IPS-18a (cell line): ENCODE data around the gene TXN2.

Source experiments
- H3K27ac ChIP-seq: one replicate; pipeline ENCODE4 v1.5.1; 2013; ENCODE audit warnings: low read length
- H3K27me3 ChIP-seq: one replicate; pipeline ENCODE4 v1.6.1; 2013; ENCODE audit warnings: mild to moderate bottlenecking, low read length; ENCODE audit not compliant: control insufficient read depth, insufficient read depth
- H3K36me3 ChIP-seq: one replicate; pipeline ENCODE4 v1.6.1; 2013; ENCODE audit warnings: low read depth, low read length; ENCODE audit not compliant: control insufficient read depth
- H3K4me1 ChIP-seq: one replicate; pipeline ENCODE4 v1.6.1; 2013; ENCODE audit warnings: low read depth, low read length; ENCODE audit not compliant: control insufficient read depth
- H3K4me3 ChIP-seq: one replicate; pipeline ENCODE4 v1.5.1; 2013; ENCODE audit warnings: low read length
- H3K9ac ChIP-seq: one replicate; pipeline ENCODE4 v1.6.1; 2013; ENCODE audit warnings: mild to moderate bottlenecking, low read length, moderate library complexity
- H3K9me3 ChIP-seq: one replicate; pipeline ENCODE4 v1.6.1; 2013; ENCODE audit warnings: low read depth, low read length; ENCODE audit not compliant: control insufficient read depth

TXN2 gene

GRCh38 chr22:36478966-36479365 is 2.5 kb downstream of the TXN2 start:
- no peak overlapping the region for H3K4me3 ChIP-seq
- peaks cover 7% of the 10 kb centered on the region for H3K27me3 ChIP-seq
- H3K9ac ChIP-seq: no peak overlapping the region
- no peak overlapping the region for H3K27ac ChIP-seq
- peaks cover 8% of the 10 kb centered on the region for H3K4me1 ChIP-seq
- no peaks in the 10 kb centered on the region for H3K9me3 ChIP-seq
- H3K36me3 ChIP-seq: peaks cover 15% of the 10 kb centered on the region

GRCh38 chr22:36475341-36475740 is 6.1 kb downstream of the TXN2 start:
- H3K27me3 ChIP-seq: no peaks in the 10 kb centered on the region
- peaks cover 21% of the 10 kb centered on the region for H3K36me3 ChIP-seq
- H3K9me3 ChIP-seq: no peaks in the 10 kb centered on the region
- H3K4me3 ChIP-seq: no peak overlapping the region
- H3K9ac ChIP-seq: no peak overlapping the region
- H3K4me1 ChIP-seq: no peaks in the 10 kb centered on the region
- no peak overlapping the region for H3K27ac ChIP-seq

GRCh38 chr22:36472689-36473088 is 8.8 kb downstream of the TXN2 start:
- no peak overlapping the region for H3K4me3 ChIP-seq
- H3K4me1 ChIP-seq: no peaks in the 10 kb centered on the region
- H3K9me3 ChIP-seq: no peaks in the 10 kb centered on the region
- H3K36me3 ChIP-seq: peaks cover 21% of the 10 kb centered on the region
- H3K27ac ChIP-seq: no peak overlapping the region
- no peak overlapping the region for H3K9ac ChIP-seq
- H3K27me3 ChIP-seq: no peaks in the 10 kb centered on the region

- H3K36me3 ChIP-seq: peaks cover 15% of the 10 kb centered on the region
- H3K9me3 ChIP-seq: no peaks in the 10 kb centered on the region
- no peak overlapping the region for H3K4me3 ChIP-seq
- H3K27me3 ChIP-seq: no peaks in the 10 kb centered on the region
- no peaks in the 10 kb centered on the region for H3K4me1 ChIP-seq
- H3K27ac ChIP-seq: no peak overlapping the region
- no peak overlapping the region for H3K9ac ChIP-seq
These were observed 10.1 kb downstream of the TXN2 start for GRCh38 chr22:36471341-36471821.

- no peaks in the 10 kb centered on the region for H3K27me3 ChIP-seq
- H3K4me1 ChIP-seq: no peaks in the 10 kb centered on the region
- H3K27ac ChIP-seq: no peak overlapping the region
- no peak overlapping the region for H3K9ac ChIP-seq
- peaks cover 14% of the 10 kb centered on the region for H3K36me3 ChIP-seq
- H3K4me3 ChIP-seq: no peak overlapping the region
- H3K9me3 ChIP-seq: no peaks in the 10 kb centered on the region
These were observed 10.5 kb downstream of the TXN2 start for GRCh38 chr22:36470994-36471331.

GRCh38 chr22:36470162-36470993 is 11.1 kb downstream of the TXN2 start:
- no peaks in the 10 kb centered on the region for H3K27me3 ChIP-seq

GRCh38 chr22:36469094-36469710 is 12.2 kb downstream of the TXN2 start:
- H3K9me3 ChIP-seq: no peaks in the 10 kb centered on the region
- H3K9ac ChIP-seq: no peak overlapping the region
- no peaks in the 10 kb centered on the region for H3K27me3 ChIP-seq
- H3K27ac ChIP-seq: no peak overlapping the region
- no peak overlapping the region for H3K4me3 ChIP-seq
- no peaks in the 10 kb centered on the region for H3K4me1 ChIP-seq
- peaks cover 6% of the 10 kb centered on the region for H3K36me3 ChIP-seq

More at GRCh38 chr22:36470162-36470993, 11.1 kb downstream of the TXN2 start:
- Histone ChIP-seq H3K4me3 (no peak overlapping the region), H3K36me3 (peaks cover 8% of the 10 kb centered on the region), H3K9ac (no peak overlapping the region), H3K9me3 (no peaks in the 10 kb centered on the region), H3K27ac (no peak overlapping the region), H3K4me1 (no peaks in the 10 kb centered on the region)

GRCh38 chr22:36467946-36468345 is 13.5 kb downstream of the TXN2 start:
- Histone ChIP-seq H3K36me3 (peaks cover 6% of the 10 kb centered on the region), H3K9ac (no peak overlapping the region), H3K4me1 (no peaks in the 10 kb centered on the region), H3K4me3 (no peak overlapping the region), H3K27me3 (no peaks in the 10 kb centered on the region), H3K9me3 (no peaks in the 10 kb centered on the region), H3K27ac (no peak overlapping the region)

- H3K36me3 ChIP-seq: peaks cover 3% of the 10 kb centered on the region
- H3K9me3 ChIP-seq: no peaks in the 10 kb centered on the region
- no peak overlapping the region for H3K27ac ChIP-seq
- H3K9ac ChIP-seq: no peak overlapping the region
- peaks cover 3% of the 10 kb centered on the region for H3K4me1 ChIP-seq
- H3K27me3 ChIP-seq: no peaks in the 10 kb centered on the region
- H3K4me3 ChIP-seq: no peak overlapping the region
These were observed 14.2 kb downstream of the TXN2 start for GRCh38 chr22:36467042-36467810.

- Histone ChIP-seq H3K4me1 (peaks cover 11% of the 10 kb centered on the region), H3K27me3 (no peaks in the 10 kb centered on the region), H3K4me3 (no peak overlapping the region), H3K9me3 (no peaks in the 10 kb centered on the region), H3K36me3 (peaks cover 2% of the 10 kb centered on the region), H3K9ac (no peak overlapping the region), H3K27ac (no peak overlapping the region)
These were observed 15.2 kb downstream of the TXN2 start for GRCh38 chr22:36466258-36466657.

GRCh38 chr22:36465232-36466021 is 16.0 kb downstream of the TXN2 start:
- H3K9ac ChIP-seq: no peak overlapping the region
- no peak overlapping the region for H3K27ac ChIP-seq

More at GRCh38 chr22:36465232-36466021, 16.0 kb downstream of the TXN2 start:
- peaks cover 11% of the 10 kb centered on the region for H3K4me1 ChIP-seq
- no peaks in the 10 kb centered on the region for H3K27me3 ChIP-seq
- no peak overlapping the region for H3K4me3 ChIP-seq
- no peaks in the 10 kb centered on the region for H3K9me3 ChIP-seq
- H3K36me3 ChIP-seq: no peaks in the 10 kb centered on the region
